OCI-LY3 (cell line): ENCODE data around the gene RAPGEF2.
"Not testable (repeated sequence)": the region's sequence is repeated elsewhere in the genome, so short reads cannot be mapped to it uniquely, and the experiment has no call there.

Source experiments
- H2AFZ ChIP-seq: fragments of 200-600, 300-600 bp; shearing (Covaris generic); 2 replicates; pipeline ENCODE4 v1.6.0; 2014; ENCODE audit warnings: antibody characterized with exemption, low read depth, low read length
- H3K27ac ChIP-seq: fragments of 200-600, 300-600 bp; sonication (generic); 2 replicates; pipeline ENCODE4 v1.5.1; 2014; ENCODE audit warnings: mild to moderate bottlenecking, low read length, moderate library complexity, mixed read lengths
- H3K27me3 ChIP-seq: fragments of 200-600, 300-600 bp; sonication (generic); 2 replicates; pipeline ENCODE4 v1.6.1; 2014; ENCODE audit warnings: low read depth, low read length, mixed read lengths
- H3K36me3 ChIP-seq: fragments of 200-600, 300-600 bp; sonication (generic); replicated peaks from 2 replicates; pipeline ENCODE3; 2014; ENCODE audit warnings: low read depth, low read length, mixed read lengths
- H3K4me1 ChIP-seq: fragments of 300-600, 200-600 bp; sonication (generic); 2 replicates; pipeline ENCODE4 v1.6.1; 2014; ENCODE audit warnings: low read length, mixed read lengths
- H3K4me2 ChIP-seq: fragments of 200-600, 300-600 bp; sonication (generic); 2 replicates; pipeline ENCODE4 v1.6.1; 2014; ENCODE audit warnings: low read length, mixed read lengths
- H3K4me3 ChIP-seq: fragments of 300-600, 200-600 bp; sonication (generic); 2 replicates; pipeline ENCODE4 v1.5.1; 2014; ENCODE audit warnings: antibody characterized with exemption, mild to moderate bottlenecking, low read length, moderate library complexity
- H3K79me2 ChIP-seq: fragments of 300-600, 200-600 bp; shearing (Covaris generic); 2 replicates; pipeline ENCODE4 v1.6.1; 2014; ENCODE audit warnings: mild to moderate bottlenecking, low read length, mixed read lengths
- H3K9ac ChIP-seq: fragments of 300-600, 200-600 bp; shearing (Covaris generic); 2 replicates; pipeline ENCODE4 v1.6.0; 2014; ENCODE audit warnings: mild to moderate bottlenecking, low read length, moderate library complexity
- H3K9me3 ChIP-seq: fragments of 200-600, 300-600 bp; shearing (Covaris generic); 2 replicates; pipeline ENCODE4 v1.6.1; 2014; ENCODE audit warnings: low read length, mixed read lengths; ENCODE audit not compliant: insufficient read depth
- H4K20me1 ChIP-seq: fragments of 200-600, 300-600 bp; sonication (generic); 2 replicates; pipeline ENCODE4 v1.6.1; 2016; ENCODE audit warnings: low read length, mixed read lengths; ENCODE audit not compliant: insufficient read depth
- CTCF ChIP-seq: fragments of 200-600, 300-600 bp; sonication (generic); IDR thresholded peaks from 2 replicates; pipeline ENCODE4 v1.5.1; 2014; ENCODE audit warnings: antibody characterized with exemption, low read length, low read depth
- EZH2phosphoT487 ChIP-seq: fragments of 200-600 bp; shearing (Covaris generic); IDR thresholded peaks from 2 replicates; pipeline ENCODE4 v1.6.1; 2018; ENCODE audit warnings: antibody characterized with exemption, mixed run types, low read depth

The RAPGEF2 gene

GRCh38 chr4:159160242-159160641, 57.4 kb downstream of the RAPGEF2 start:
- Histone ChIP-seq H3K4me2 (no peak overlapping the region), H3K79me2 (no peaks in the 10 kb centered on the region), H3K4me3 (no peak overlapping the region), H2AFZ (no peak overlapping the region), H3K9ac (no peak overlapping the region), H3K27me3 (peaks cover 22% of the 10 kb centered on the region), H4K20me1 (0 out of 2 replicates have a peak, but pooled peaks cover 11% of the 10 kb centered on the region), H3K9me3 (no peaks in the 10 kb centered on the region), H3K27ac (no peak overlapping the region), H3K36me3 (no peaks in the 10 kb centered on the region), H3K4me1 (no peaks in the 10 kb centered on the region)
- no peak for TF ChIP-seq CTCF
- no peak for TF ChIP-seq EZH2phosphoT487

GRCh38 chr4:159161436-159161835, 58.6 kb downstream of the RAPGEF2 start:
- Histone ChIP-seq H3K27me3 (peaks cover 20% of the 10 kb centered on the region), H4K20me1 (0 out of 2 replicates have a peak, but pooled peaks cover 11% of the 10 kb centered on the region)
- H3K4me3 ChIP-seq, H3K9me3 ChIP-seq, H3K9ac ChIP-seq, H3K27ac ChIP-seq, H3K4me1 ChIP-seq, H3K79me2 ChIP-seq, H2AFZ ChIP-seq, H3K4me2 ChIP-seq, H3K36me3 ChIP-seq: not testable (repeated sequence)

DNA sequence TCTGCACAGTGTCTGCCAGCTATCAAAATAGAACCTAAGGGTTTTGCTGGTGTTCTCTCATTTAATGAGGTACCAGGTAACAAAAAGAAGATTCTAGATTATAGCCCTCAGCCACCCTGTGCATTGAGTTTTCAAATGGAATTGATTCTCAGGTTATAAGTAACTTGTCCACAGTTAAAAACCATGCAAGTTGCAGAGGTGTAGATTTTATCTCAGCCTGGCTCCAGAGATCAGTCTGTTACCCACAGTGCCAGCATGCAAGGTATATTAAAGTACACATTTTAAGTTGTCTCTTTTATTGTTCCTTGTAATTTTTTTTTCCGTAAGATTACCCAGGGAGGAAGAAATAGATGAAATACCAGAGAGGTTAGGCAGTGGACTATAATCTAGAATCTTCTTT, 59.7 kb downstream of the RAPGEF2 start:
- Histone ChIP-seq H4K20me1 (0 out of 2 replicates have a peak, but pooled peaks cover 11% of the 10 kb centered on the region), H2AFZ (no peak overlapping the region), H3K4me2 (no peak overlapping the region), H3K4me1 (no peaks in the 10 kb centered on the region), H3K9ac (no peak overlapping the region), H3K27me3 (peaks cover 20% of the 10 kb centered on the region), H3K79me2 (no peaks in the 10 kb centered on the region), H3K9me3 (no peaks in the 10 kb centered on the region), H3K36me3 (no peaks in the 10 kb centered on the region), H3K27ac (no peak overlapping the region), H3K4me3 (no peak overlapping the region)
- TF ChIP-seq EZH2phosphoT487 (no peak), CTCF (no peak)

DNA sequence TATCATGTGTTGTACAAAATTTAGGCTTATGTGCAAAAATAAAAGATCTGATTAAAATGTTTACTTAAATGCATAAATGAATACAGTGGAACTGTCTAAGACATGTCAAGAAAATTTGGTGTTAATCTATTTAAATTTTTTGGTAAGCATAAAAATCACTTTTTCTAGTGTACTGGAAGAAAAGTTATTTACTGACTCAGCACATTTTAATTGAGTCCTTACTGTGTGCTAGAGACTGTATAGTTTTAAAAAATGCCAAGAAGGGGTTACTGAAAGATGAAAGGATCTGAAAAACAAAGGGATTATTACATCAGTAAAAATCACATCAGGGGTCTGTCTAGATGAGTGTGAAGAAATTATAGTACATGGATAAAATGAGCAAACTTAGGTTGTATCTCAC, 60.6 kb downstream of the RAPGEF2 start:
- Histone ChIP-seq H3K27ac (no peak overlapping the region), H3K79me2 (no peaks in the 10 kb centered on the region), H3K4me2 (no peak overlapping the region), H4K20me1 (0 out of 2 replicates have a peak, but pooled peaks cover 7% of the 10 kb centered on the region), H3K9ac (no peak overlapping the region), H3K9me3 (no peaks in the 10 kb centered on the region), H3K36me3 (no peaks in the 10 kb centered on the region), H3K4me1 (no peaks in the 10 kb centered on the region), H3K4me3 (no peak overlapping the region), H2AFZ (no peak overlapping the region), H3K27me3 (peaks cover 13% of the 10 kb centered on the region; the same call in 1 of the 2 replicates)
- no peak for TF ChIP-seq EZH2phosphoT487
- TF ChIP-seq CTCF, result no peak
